ENCODE results near the gene FAXDC2.

- TF ChIP-seq CTCF (IDR thresholded peaks at IDR 0.05; ENCODE audit: insufficient read depth, low read length), result no peak
- no peak for TF ChIP-seq GABPA (IDR thresholded peaks at IDR 0.05; ENCODE audit: low read depth)
- no peak for TF ChIP-seq POLR2AphosphoS5 (IDR thresholded peaks at IDR 0.05; ENCODE audit: low read depth)
Measured at GRCh38 chr5:154830219-154830595, 20.2 kb downstream of the FAXDC2 start.

All from HL-60 (cell line).